ENCODE data around the gene DMPK. TPM values are rescaled to one million over a fixed set of nuclear protein-coding genes. Genes with fewer than 3 reads are reported as not detected.

Gene DMPK
- total and polyA plus RNA-seq, 9 of the 15 experiments (the other 6 are each of a cell fraction or from before 2014, with no cell fraction given) = 0.24 to 31.3 (median 7.3) TPM

GRCh38 chr19:45817010-45817724 is 34.9 kb upstream of the DMPK start (continued):
- TF ChIP-seq, protein P1, sequence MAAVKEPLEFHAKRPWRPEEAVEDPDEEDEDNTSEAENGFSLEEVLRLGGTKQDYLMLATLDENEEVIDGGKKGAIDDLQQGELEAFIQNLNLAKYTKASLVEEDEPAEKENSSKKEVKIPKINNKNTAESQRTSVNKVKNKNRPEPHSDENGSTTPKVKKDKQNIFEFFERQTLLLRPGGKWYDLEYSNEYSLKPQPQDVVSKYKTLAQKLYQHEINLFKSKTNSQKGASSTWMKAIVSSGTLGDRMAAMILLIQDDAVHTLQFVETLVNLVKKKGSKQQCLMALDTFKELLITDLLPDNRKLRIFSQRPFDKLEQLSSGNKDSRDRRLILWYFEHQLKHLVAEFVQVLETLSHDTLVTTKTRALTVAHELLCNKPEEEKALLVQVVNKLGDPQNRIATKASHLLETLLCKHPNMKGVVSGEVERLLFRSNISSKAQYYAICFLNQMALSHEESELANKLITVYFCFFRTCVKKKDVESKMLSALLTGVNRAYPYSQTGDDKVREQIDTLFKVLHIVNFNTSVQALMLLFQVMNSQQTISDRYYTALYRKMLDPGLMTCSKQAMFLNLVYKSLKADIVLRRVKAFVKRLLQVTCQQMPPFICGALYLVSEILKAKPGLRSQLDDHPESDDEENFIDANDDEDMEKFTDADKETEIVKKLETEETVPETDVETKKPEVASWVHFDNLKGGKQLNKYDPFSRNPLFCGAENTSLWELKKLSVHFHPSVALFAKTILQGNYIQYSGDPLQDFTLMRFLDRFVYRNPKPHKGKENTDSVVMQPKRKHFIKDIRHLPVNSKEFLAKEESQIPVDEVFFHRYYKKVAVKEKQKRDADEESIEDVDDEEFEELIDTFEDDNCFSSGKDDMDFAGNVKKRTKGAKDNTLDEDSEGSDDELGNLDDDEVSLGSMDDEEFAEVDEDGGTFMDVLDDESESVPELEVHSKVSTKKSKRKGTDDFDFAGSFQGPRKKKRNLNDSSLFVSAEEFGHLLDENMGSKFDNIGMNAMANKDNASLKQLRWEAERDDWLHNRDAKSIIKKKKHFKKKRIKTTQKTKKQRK (IDR thresholded peaks at IDR 0.05; ENCODE audit: borderline replicate concordance, low read depth, low read length) = no peak
- TF ChIP-seq CC2D1A (IDR thresholded peaks at IDR 0.05) (peak; percentile 29; the same call in 1 of the 2 replicates), CBFB (CRISPR knock-in tag; IDR thresholded peaks at IDR 0.05) (peak; percentile 59; the same call in 1 of the 2 replicates), HCFC1 (IDR thresholded peaks at IDR 0.05; ENCODE audit: low read depth, low read length) (peak; percentile 52), ZHX1 (conservative IDR thresholded peaks at IDR 0.05; ENCODE audit: low read length) (peak; percentile 85; the same call in 1 of the 2 replicates), PTBP1 (IDR thresholded peaks at IDR 0.05; ENCODE audit: low read depth, low read length) (0 out of 2 replicates have a peak, but pooled peaks have one; percentile 39), MAZ (CRISPR knock-in tag; conservative IDR thresholded peaks at IDR 0.05 in 1 of 2, IDR thresholded peaks at IDR 0.05 in 1 of 2) (peak in 1 of 2 experiments; percentile 73; a peak in 2 of 4 replicates), ZNF449 (CRISPR knock-in tag; IDR thresholded peaks at IDR 0.05) (no peak), FOXK2 (conservative IDR thresholded peaks at IDR 0.05 in 1 of 2, IDR thresholded peaks at IDR 0.05 in 1 of 2; ENCODE audit: low read depth in 2 of 2) (0 out of 4 replicates have a peak, but pooled peaks have one; percentile 21 to 29), JUN (IDR thresholded peaks at IDR 0.05; ENCODE audit: borderline replicate concordance, low read depth, low read length) (0 out of 2 replicates have a peak, but pooled peaks have one; percentile 62), JUN (CRISPR knock-in tag; IDR thresholded peaks at IDR 0.05; ENCODE audit: borderline replicate concordance) (no peak; the same call in 1 of the 2 replicates), ZNF263 (CRISPR knock-in tag; IDR thresholded peaks at IDR 0.05; ENCODE audit: borderline replicate concordance) (peak; percentile 74; the same call in 1 of the 2 replicates)
- TF ChIP-seq, protein P2, sequence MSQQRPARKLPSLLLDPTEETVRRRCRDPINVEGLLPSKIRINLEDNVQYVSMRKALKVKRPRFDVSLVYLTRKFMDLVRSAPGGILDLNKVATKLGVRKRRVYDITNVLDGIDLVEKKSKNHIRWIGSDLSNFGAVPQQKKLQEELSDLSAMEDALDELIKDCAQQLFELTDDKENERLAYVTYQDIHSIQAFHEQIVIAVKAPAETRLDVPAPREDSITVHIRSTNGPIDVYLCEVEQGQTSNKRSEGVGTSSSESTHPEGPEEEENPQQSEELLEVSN (IDR thresholded peaks at IDR 0.05; ENCODE audit: borderline replicate concordance in 1 of 2, extremely low read depth in 1 of 2, insufficient read depth in 1 of 2, insufficient read length in 1 of 2, low read depth in 1 of 2, low read length in 1 of 2, poor library complexity in 1 of 2, severe bottlenecking in 1 of 2) = peak in 1 of 2 experiments; percentile 33
- TF ChIP-seq, protein P3, sequence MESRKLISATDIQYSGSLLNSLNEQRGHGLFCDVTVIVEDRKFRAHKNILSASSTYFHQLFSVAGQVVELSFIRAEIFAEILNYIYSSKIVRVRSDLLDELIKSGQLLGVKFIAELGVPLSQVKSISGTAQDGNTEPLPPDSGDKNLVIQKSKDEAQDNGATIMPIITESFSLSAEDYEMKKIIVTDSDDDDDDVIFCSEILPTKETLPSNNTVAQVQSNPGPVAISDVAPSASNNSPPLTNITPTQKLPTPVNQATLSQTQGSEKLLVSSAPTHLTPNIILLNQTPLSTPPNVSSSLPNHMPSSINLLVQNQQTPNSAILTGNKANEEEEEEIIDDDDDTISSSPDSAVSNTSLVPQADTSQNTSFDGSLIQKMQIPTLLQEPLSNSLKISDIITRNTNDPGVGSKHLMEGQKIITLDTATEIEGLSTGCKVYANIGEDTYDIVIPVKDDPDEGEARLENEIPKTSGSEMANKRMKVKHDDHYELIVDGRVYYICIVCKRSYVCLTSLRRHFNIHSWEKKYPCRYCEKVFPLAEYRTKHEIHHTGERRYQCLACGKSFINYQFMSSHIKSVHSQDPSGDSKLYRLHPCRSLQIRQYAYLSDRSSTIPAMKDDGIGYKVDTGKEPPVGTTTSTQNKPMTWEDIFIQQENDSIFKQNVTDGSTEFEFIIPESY (CRISPR knock-in tag; IDR thresholded peaks at IDR 0.05) = 0 out of 2 replicates have a peak, but pooled peaks have one; percentile 43

All from K562 (cell line).